Astrocyte (in vitro differentiated cells and primary cell): Measurements from ENCODE around the gene RNF39.

ENCODE experiments used
- EZH2 ChIP-seq: IDR thresholded peaks from 2 replicates; pipeline ENCODE4 v1.6.1; 2012; ENCODE audit warnings: mild to moderate bottlenecking, low read length, inconsistent platforms; ENCODE audit not compliant: insufficient read depth
- TF ChIP-seq, protein P1 (sequence below): IDR thresholded peaks from 2 replicates; pipeline ENCODE4 v1.5.1; 2011; ENCODE audit warnings: low read depth, mild to moderate bottlenecking, inconsistent platforms, low read length, moderate library complexity; ENCODE audit not compliant: insufficient read depth

GRCh38 chr6:30055513-30055912 lies 20.1 kb downstream of the RNF39 start:
- TF ChIP-seq, protein P1, sequence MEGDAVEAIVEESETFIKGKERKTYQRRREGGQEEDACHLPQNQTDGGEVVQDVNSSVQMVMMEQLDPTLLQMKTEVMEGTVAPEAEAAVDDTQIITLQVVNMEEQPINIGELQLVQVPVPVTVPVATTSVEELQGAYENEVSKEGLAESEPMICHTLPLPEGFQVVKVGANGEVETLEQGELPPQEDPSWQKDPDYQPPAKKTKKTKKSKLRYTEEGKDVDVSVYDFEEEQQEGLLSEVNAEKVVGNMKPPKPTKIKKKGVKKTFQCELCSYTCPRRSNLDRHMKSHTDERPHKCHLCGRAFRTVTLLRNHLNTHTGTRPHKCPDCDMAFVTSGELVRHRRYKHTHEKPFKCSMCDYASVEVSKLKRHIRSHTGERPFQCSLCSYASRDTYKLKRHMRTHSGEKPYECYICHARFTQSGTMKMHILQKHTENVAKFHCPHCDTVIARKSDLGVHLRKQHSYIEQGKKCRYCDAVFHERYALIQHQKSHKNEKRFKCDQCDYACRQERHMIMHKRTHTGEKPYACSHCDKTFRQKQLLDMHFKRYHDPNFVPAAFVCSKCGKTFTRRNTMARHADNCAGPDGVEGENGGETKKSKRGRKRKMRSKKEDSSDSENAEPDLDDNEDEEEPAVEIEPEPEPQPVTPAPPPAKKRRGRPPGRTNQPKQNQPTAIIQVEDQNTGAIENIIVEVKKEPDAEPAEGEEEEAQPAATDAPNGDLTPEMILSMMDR = no peak
- no peak for TF ChIP-seq EZH2
